ENCODE measurements around the gene NOL12. TPM values are rescaled to one million over a fixed set of nuclear protein-coding genes. Genes with fewer than 3 reads are reported as not detected.

The NOL12 gene
- total and polyA plus RNA-seq, 2 donors: 26.6 to 32.6 TPM

- H3K27me3 ChIP-seq (ENCODE audit: control insufficient read depth in 2 of 2, insufficient read depth in 1 of 2, low read length in 1 of 2): peaks cover 0 to 2% of the 10 kb centered on the region in 2 donors
- DNase-seq (ENCODE audit: low read depth in 6 of 9, low spot score in 9 of 9): no peak
- peak overlapping the region; percentile 73 to 77 for H3K4me3 ChIP-seq (ENCODE audit: low read length in 2 of 2)
- H3K36me3 ChIP-seq (ENCODE audit: control insufficient read depth in 2 of 2, insufficient read depth in 2 of 2, low read length in 1 of 2): peaks cover 30 to 31% of the 10 kb centered on the region in 2 donors
- peaks cover 0 to 8% of the 10 kb centered on the region in 2 donors for H3K9me3 ChIP-seq (ENCODE audit: control insufficient read depth in 2 of 2, insufficient read depth in 1 of 2, low read length in 1 of 2)
- peak overlapping the region; percentile 53 to 57 for H3K27ac ChIP-seq (ENCODE audit: low read depth in 1 of 2, low read length in 1 of 2)
- peaks cover 33 to 68% of the 10 kb centered on the region in 2 donors for H3K4me1 ChIP-seq (ENCODE audit: control insufficient read depth in 2 of 2, insufficient read depth in 2 of 2, low read length in 2 of 2)
- 80% methylated on average over 24 of the region's 24 CpGs for WGBS
These were observed 45.3 kb upstream of the NOL12 start for GRCh38 chr22:37640591-37641560.

DNA sequence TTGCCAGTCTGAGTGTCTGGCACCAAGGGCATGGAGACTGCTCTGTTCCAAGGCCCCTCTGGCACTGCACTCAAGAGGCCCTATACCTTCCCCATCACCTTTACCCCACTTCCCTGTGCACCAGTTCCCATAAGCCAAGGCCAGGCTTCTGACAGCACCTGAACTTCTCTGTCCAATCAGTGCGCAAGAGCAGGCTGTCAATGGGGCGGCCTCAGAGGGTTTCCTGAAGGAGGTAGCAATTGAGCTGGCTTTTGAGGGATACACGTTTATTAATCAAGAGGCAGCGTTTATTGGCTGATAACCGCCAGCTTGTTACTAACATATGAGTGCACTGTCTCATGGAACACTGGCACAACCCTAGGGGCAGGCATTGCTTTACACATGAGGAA is 44.6 kb upstream of the NOL12 start:
- Histone ChIP-seq H3K27ac (ENCODE audit: low read depth in 1 of 2, low read length in 1 of 2) (peak overlapping the region in 1 of 2 donors; percentile 35), H3K27me3 (ENCODE audit: control insufficient read depth in 2 of 2, insufficient read depth in 1 of 2, low read length in 1 of 2) (peaks cover 0 to 2% of the 10 kb centered on the region in 2 donors), H3K36me3 (ENCODE audit: control insufficient read depth in 2 of 2, insufficient read depth in 2 of 2, low read length in 1 of 2) (peaks cover 32 to 33% of the 10 kb centered on the region in 2 donors), H3K4me3 (ENCODE audit: low read length in 2 of 2) (no peak overlapping the region), H3K4me1 (ENCODE audit: control insufficient read depth in 2 of 2, insufficient read depth in 2 of 2, low read length in 2 of 2) (peaks cover 30 to 61% of the 10 kb centered on the region in 2 donors), H3K9me3 (ENCODE audit: control insufficient read depth in 2 of 2, insufficient read depth in 1 of 2, low read length in 1 of 2) (peaks cover 0 to 8% of the 10 kb centered on the region in 2 donors)
- DNase-seq (ENCODE audit: low read depth in 6 of 9, low spot score in 9 of 9): no peak
- WGBS: 97% methylated on average over 5 of the region's 5 CpGs

GRCh38 chr22:37643225-37643847 is 42.8 kb upstream of the NOL12 start:
- no peak overlapping the region for H3K4me3 ChIP-seq (ENCODE audit: low read length in 2 of 2)
- H3K4me1 ChIP-seq (ENCODE audit: control insufficient read depth in 2 of 2, insufficient read depth in 2 of 2, low read length in 2 of 2): peaks cover 27 to 43% of the 10 kb centered on the region in 2 donors
- peak in 6 of 9 donors; percentile 70 to 88 (median 80) for DNase-seq (ENCODE audit: low read depth in 6 of 9, low spot score in 9 of 9)
- peaks cover 0 to 8% of the 10 kb centered on the region in 2 donors for H3K9me3 ChIP-seq (ENCODE audit: control insufficient read depth in 2 of 2, insufficient read depth in 1 of 2, low read length in 1 of 2)
- peak overlapping the region in 1 of 2 donors; percentile 34 for H3K27ac ChIP-seq (ENCODE audit: low read depth in 1 of 2, low read length in 1 of 2)
- 42% methylated on average over 9 of the region's 9 CpGs for WGBS
- H3K36me3 ChIP-seq (ENCODE audit: control insufficient read depth in 2 of 2, insufficient read depth in 2 of 2, low read length in 1 of 2): peaks cover 47 to 51% of the 10 kb centered on the region in 2 donors
- peaks cover 0 to 2% of the 10 kb centered on the region in 2 donors for H3K27me3 ChIP-seq (ENCODE audit: control insufficient read depth in 2 of 2, insufficient read depth in 1 of 2, low read length in 1 of 2)

DNA sequence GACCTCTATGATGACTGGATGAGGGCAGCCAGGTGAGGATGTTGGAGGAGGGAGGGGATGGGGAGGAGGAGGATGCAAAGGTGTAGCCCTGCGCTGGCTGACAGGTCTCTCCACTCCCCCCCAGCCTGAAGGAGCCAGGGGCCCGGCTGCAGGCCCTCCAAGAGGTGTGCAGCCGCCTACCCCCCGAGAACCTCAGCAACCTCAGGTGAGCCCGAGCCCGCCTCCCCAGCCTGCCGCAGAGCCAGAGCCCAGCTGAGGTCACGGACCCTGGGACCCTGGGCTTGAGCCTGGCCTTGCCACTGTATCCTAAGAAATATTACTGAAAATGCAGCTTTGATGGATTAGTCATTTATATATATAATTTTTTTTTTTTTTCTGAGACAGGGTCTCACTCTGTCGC is 38.8 kb upstream of the NOL12 start:
- no peaks in the 10 kb centered on the region for H3K27me3 ChIP-seq (ENCODE audit: control insufficient read depth in 2 of 2, insufficient read depth in 1 of 2, low read length in 1 of 2)
- no peak overlapping the region for H3K27ac ChIP-seq (ENCODE audit: low read depth in 1 of 2, low read length in 1 of 2)
- H3K4me3 ChIP-seq (ENCODE audit: low read length in 2 of 2): no peak overlapping the region
- peaks cover 72 to 75% of the 10 kb centered on the region in 2 donors for H3K36me3 ChIP-seq (ENCODE audit: control insufficient read depth in 2 of 2, insufficient read depth in 2 of 2, low read length in 1 of 2)
- WGBS: over 99% methylated on average over 9 of the region's 9 CpGs
- peaks cover 0 to 3% of the 10 kb centered on the region in 2 donors for H3K9me3 ChIP-seq (ENCODE audit: control insufficient read depth in 2 of 2, insufficient read depth in 1 of 2, low read length in 1 of 2)
- H3K4me1 ChIP-seq (ENCODE audit: control insufficient read depth in 2 of 2, insufficient read depth in 2 of 2, low read length in 2 of 2): peaks cover 10 to 14% of the 10 kb centered on the region in 2 donors
- no peak for DNase-seq (ENCODE audit: low read depth in 6 of 9, low spot score in 9 of 9)

- WGBS: 97% methylated on average over 9 of the region's 9 CpGs
- peaks cover 73 to 75% of the 10 kb centered on the region in 2 donors for H3K36me3 ChIP-seq (ENCODE audit: control insufficient read depth in 2 of 2, insufficient read depth in 2 of 2, low read length in 1 of 2)
- no peak overlapping the region for H3K4me3 ChIP-seq (ENCODE audit: low read length in 2 of 2)
- H3K27ac ChIP-seq (ENCODE audit: low read depth in 1 of 2, low read length in 1 of 2): no peak overlapping the region
- DNase-seq (ENCODE audit: low read depth in 6 of 9, low spot score in 9 of 9): no peak
- H3K9me3 ChIP-seq (ENCODE audit: control insufficient read depth in 2 of 2, insufficient read depth in 1 of 2, low read length in 1 of 2): peaks cover 0 to 3% of the 10 kb centered on the region in 2 donors
- no peaks in the 10 kb centered on the region for H3K27me3 ChIP-seq (ENCODE audit: control insufficient read depth in 2 of 2, insufficient read depth in 1 of 2, low read length in 1 of 2)
- peaks cover 6 to 8% of the 10 kb centered on the region in 2 donors for H3K4me1 ChIP-seq (ENCODE audit: control insufficient read depth in 2 of 2, insufficient read depth in 2 of 2, low read length in 2 of 2)
These were observed 38.2 kb upstream of the NOL12 start for GRCh38 chr22:37647928-37648327.

- no peak for DNase-seq (ENCODE audit: low read depth in 6 of 9, low spot score in 9 of 9)
- Histone ChIP-seq H3K36me3 (ENCODE audit: control insufficient read depth in 2 of 2, insufficient read depth in 2 of 2, low read length in 1 of 2) (peaks cover 56 to 67% of the 10 kb centered on the region in 2 donors), H3K27me3 (ENCODE audit: control insufficient read depth in 2 of 2, insufficient read depth in 1 of 2, low read length in 1 of 2) (no peaks in the 10 kb centered on the region), H3K4me3 (ENCODE audit: low read length in 2 of 2) (no peak overlapping the region), H3K9me3 (ENCODE audit: control insufficient read depth in 2 of 2, insufficient read depth in 1 of 2, low read length in 1 of 2) (no peaks in the 10 kb centered on the region), H3K27ac (ENCODE audit: low read depth in 1 of 2, low read length in 1 of 2) (no peak overlapping the region), H3K4me1 (ENCODE audit: control insufficient read depth in 2 of 2, insufficient read depth in 2 of 2, low read length in 2 of 2) (no peaks in the 10 kb centered on the region)
- 98% methylated on average over 17 of the region's 17 CpGs for WGBS
These were observed 35.5 kb upstream of the NOL12 start for GRCh38 chr22:37650463-37651136.

DNA sequence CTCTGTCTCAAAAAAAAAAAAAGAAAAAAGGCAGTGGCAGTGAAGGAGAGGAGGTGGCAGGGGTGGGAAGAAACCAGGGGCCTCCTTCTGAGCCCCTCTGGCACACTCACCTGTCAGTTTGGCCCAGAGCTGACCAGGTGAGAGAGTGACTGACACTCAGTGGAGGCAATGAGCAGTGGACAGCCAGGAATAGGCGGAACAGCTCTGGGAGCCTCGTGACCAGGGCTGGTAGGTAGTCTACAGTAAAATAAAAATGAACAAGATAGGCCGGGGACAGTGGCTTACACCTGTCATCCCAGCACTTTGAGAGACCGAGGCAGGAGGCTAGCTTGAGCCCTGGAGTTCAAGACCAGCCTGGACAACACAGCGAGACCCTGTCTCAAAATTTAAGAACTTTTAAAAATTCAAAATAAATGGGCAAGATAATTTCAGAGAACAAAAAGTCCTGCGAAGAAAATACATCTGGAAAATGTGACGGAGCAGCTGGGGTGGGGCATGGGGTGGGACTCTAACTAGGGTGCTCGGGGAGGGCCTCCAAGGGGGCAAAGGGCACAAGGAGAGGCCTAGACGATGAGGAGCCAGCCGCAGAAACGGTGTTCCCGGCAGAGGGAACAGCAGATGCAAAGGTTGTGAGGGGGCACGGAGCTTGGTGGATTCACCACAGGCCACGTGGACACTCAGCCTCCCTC is 31.4 kb upstream of the NOL12 start:
- H3K4me3 ChIP-seq (ENCODE audit: low read length in 2 of 2): no peak overlapping the region
- H3K9me3 ChIP-seq (ENCODE audit: control insufficient read depth in 2 of 2, insufficient read depth in 1 of 2, low read length in 1 of 2): no peaks in the 10 kb centered on the region
- no peak for DNase-seq (ENCODE audit: low read depth in 6 of 9, low spot score in 9 of 9)
- peaks cover 15 to 17% of the 10 kb centered on the region in 2 donors for H3K4me1 ChIP-seq (ENCODE audit: control insufficient read depth in 2 of 2, insufficient read depth in 2 of 2, low read length in 2 of 2)
- H3K27ac ChIP-seq (ENCODE audit: low read depth in 1 of 2, low read length in 1 of 2): no peak overlapping the region
- 95% methylated on average over 14 of the region's 14 CpGs for WGBS
- no peaks in the 10 kb centered on the region for H3K27me3 ChIP-seq (ENCODE audit: control insufficient read depth in 2 of 2, insufficient read depth in 1 of 2, low read length in 1 of 2)
- H3K36me3 ChIP-seq (ENCODE audit: control insufficient read depth in 2 of 2, insufficient read depth in 2 of 2, low read length in 1 of 2): peaks cover 29 to 37% of the 10 kb centered on the region in 2 donors

GRCh38 chr22:37655252-37655563 is 30.9 kb upstream of the NOL12 start:
- Histone ChIP-seq H3K4me3 (ENCODE audit: low read length in 2 of 2) (no peak overlapping the region), H3K27ac (ENCODE audit: low read depth in 1 of 2, low read length in 1 of 2) (no peak overlapping the region), H3K36me3 (ENCODE audit: control insufficient read depth in 2 of 2, insufficient read depth in 2 of 2, low read length in 1 of 2) (peaks cover 24 to 32% of the 10 kb centered on the region in 2 donors), H3K27me3 (ENCODE audit: control insufficient read depth in 2 of 2, insufficient read depth in 1 of 2, low read length in 1 of 2) (no peaks in the 10 kb centered on the region), H3K9me3 (ENCODE audit: control insufficient read depth in 2 of 2, insufficient read depth in 1 of 2, low read length in 1 of 2) (no peaks in the 10 kb centered on the region), H3K4me1 (ENCODE audit: control insufficient read depth in 2 of 2, insufficient read depth in 2 of 2, low read length in 2 of 2) (peaks cover 20 to 22% of the 10 kb centered on the region in 2 donors)
- WGBS: 96% methylated on average over 17 of the region's 17 CpGs
- no peak for DNase-seq (ENCODE audit: low read depth in 6 of 9, low spot score in 9 of 9)
